Mesothelial cell of epicardium (in vitro differentiated cells): Measurements from ENCODE around the gene PDE4A. TPM values are rescaled to one million over a fixed set of nuclear protein-coding genes. Genes with fewer than 3 reads are reported as not detected.

Experiments
- DNase-seq, 2 experiments: peaks; one replicate each; pipeline ENCODE4 v3.0.0; 2021; ENCODE audit warnings: low spot score in 2 of 2; ENCODE audit not compliant: unreplicated experiment in 2 of 2
- H3K27ac Mint-ChIP-seq: 2 replicates; pipeline ENCODE4 v1.8.0; 2021; ENCODE audit warnings: mixed read lengths
- H3K27me3 Mint-ChIP-seq: 2 replicates; pipeline ENCODE4 v1.8.0; 2021; ENCODE audit warnings: low read depth, mixed read lengths
- H3K36me3 Mint-ChIP-seq: 2 replicates; pipeline ENCODE4 v1.8.0; 2021; ENCODE audit warnings: mixed read lengths
- H3K4me1 Mint-ChIP-seq: 2 replicates; pipeline ENCODE4 v1.8.0; 2021; ENCODE audit warnings: mixed read lengths
- H3K4me3 Mint-ChIP-seq: 2 replicates; pipeline ENCODE4 v1.8.0; 2021; ENCODE audit warnings: mild to moderate bottlenecking, moderate library complexity, mixed read lengths
- H3K9me3 Mint-ChIP-seq: 2 replicates; pipeline ENCODE4 v1.8.0; 2021; ENCODE audit warnings: mixed read lengths
- total RNA-seq: library from RNA; stranded (reverse); gene quantifications from 3 replicates; pipeline ENCODE4 v1.2.1, GENCODE V29; 2021
- TF ChIP-seq, protein P1 (sequence below): fragments of 200-600 bp; sonication (generic); IDR thresholded peaks from one replicate; pipeline ENCODE4 v1.5.0; 2021; ENCODE audit warnings: antibody characterized with exemption; ENCODE audit not compliant: unreplicated experiment

The PDE4A gene
- total RNA-seq, 1 donor from 2014 or later, result 3.1 TPM

DNA sequence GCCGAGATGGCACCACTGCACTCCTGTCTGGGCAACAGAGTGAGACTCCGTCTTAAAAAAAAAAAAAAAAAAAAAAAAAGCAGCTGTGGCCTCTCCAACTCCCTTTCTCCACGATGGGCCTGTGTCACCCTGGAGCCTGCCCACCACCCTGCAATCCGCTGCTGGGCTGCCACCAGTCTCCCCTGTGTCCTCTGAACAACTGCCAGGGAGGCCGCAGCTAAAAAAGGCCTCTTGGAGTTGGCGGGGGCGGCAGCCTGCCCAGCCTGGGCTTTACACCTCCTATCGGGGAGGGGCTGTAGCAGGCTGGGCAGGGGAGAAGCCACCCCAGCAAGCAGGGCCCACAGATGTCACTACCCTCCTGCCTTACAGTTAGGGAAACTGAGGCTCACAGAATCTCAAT lies 20.5 kb upstream of the PDE4A start:
- Mint-ChIP-seq H3K27ac (no peak overlapping the region), H3K9me3 (no peaks in the 10 kb centered on the region), H3K4me3 (no peak overlapping the region), H3K27me3 (peaks cover 8% of the 10 kb centered on the region), H3K4me1 (peaks cover 13% of the 10 kb centered on the region), H3K36me3 (peaks cover 10% of the 10 kb centered on the region)
- TF ChIP-seq, protein P1, sequence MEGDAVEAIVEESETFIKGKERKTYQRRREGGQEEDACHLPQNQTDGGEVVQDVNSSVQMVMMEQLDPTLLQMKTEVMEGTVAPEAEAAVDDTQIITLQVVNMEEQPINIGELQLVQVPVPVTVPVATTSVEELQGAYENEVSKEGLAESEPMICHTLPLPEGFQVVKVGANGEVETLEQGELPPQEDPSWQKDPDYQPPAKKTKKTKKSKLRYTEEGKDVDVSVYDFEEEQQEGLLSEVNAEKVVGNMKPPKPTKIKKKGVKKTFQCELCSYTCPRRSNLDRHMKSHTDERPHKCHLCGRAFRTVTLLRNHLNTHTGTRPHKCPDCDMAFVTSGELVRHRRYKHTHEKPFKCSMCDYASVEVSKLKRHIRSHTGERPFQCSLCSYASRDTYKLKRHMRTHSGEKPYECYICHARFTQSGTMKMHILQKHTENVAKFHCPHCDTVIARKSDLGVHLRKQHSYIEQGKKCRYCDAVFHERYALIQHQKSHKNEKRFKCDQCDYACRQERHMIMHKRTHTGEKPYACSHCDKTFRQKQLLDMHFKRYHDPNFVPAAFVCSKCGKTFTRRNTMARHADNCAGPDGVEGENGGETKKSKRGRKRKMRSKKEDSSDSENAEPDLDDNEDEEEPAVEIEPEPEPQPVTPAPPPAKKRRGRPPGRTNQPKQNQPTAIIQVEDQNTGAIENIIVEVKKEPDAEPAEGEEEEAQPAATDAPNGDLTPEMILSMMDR, result no peak
- DNase-seq, result no peak

DNA sequence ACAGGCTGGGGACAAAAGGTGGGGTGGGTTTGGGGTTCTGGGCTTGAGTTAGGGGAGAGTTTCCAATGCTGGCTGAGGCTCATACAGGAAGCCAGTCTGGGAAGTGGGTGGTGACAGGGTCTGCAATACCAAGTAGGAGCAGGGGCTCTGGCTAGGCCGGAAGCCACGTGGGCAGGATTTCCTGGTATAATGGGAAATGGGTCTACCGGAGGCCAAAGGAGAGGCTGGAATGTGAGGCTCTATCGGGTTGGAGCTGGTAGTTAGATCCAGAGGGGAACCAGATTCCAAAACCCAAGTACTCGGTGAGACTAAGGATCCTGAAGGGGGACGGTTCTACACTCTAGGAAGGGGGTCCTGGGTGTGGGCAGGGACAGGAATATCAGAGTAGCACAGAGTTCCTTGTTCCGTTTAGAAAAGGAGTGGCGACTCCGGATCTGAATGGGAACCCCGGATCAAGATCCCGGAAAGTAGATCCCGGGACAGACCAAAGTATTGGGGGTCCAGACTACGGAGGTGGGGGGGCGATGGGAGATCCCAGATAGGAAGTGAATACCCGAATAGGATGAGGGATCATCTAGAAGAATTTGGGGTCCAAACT lies 17.8 kb upstream of the PDE4A start:
- H3K36me3 Mint-ChIP-seq, result peaks cover 5% of the 10 kb centered on the region
- peaks cover 32% of the 10 kb centered on the region for H3K27me3 Mint-ChIP-seq
- peaks cover 17% of the 10 kb centered on the region for H3K4me1 Mint-ChIP-seq
- TF ChIP-seq, protein P1, result no peak
- no peak for DNase-seq
- peak overlapping the region; percentile 95 for H3K27ac Mint-ChIP-seq
- H3K9me3 Mint-ChIP-seq, result no peaks in the 10 kb centered on the region
- peak overlapping the region; percentile 95 for H3K4me3 Mint-ChIP-seq

DNA sequence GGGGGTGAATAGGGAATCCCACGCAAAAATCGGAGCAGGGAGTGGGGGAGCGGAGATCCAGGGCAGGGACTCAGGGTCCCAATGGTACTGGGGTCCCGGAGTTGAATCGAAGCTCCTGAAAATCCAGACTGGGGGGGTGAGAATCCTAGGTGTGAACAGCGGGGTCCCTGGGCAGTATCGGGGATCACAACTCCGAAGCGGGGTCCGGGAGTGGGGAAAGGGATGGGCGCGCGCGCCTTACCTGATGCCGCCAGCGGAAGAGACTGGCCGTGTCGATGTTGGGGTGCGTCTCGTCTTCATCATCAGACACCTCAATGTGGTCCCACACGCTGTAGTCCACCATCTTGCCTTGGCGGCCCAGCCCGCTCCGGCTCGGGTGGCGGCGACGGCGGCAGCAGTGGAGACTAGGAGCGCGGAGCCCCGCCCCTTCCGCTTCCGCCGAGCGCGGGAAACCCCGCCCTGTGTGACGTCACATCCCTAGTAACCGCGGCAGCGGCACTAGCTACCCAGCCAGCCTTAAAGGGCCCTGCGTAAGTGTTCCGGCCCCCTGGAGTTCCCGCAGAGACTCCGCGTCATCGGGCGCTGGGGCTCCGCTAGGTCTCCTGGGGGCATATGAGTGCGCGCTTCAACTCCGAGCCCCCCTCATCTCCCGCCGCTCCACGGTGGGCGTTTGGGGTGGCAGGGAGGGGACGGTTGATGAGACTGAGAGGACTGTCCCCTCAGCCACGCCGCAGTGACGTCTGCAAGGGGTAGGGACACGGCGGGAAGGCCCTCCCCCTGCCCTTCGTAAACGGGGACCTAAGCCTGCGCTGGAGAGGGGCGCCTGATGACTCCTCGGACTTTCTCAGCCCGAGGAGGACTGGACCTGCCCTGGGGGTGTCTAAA lies 17.0 kb upstream of the PDE4A start, which contains the start of gene CDC37:
CDC37 (minus strand) TSS at position 406 of the 885 bp plus-strand sequence; CDS start at position 343, 63 bp downstream.
- H3K27me3 Mint-ChIP-seq, result peaks cover 41% of the 10 kb centered on the region
- peaks cover 17% of the 10 kb centered on the region for H3K4me1 Mint-ChIP-seq
- H3K36me3 Mint-ChIP-seq, result no peaks in the 10 kb centered on the region

DNA sequence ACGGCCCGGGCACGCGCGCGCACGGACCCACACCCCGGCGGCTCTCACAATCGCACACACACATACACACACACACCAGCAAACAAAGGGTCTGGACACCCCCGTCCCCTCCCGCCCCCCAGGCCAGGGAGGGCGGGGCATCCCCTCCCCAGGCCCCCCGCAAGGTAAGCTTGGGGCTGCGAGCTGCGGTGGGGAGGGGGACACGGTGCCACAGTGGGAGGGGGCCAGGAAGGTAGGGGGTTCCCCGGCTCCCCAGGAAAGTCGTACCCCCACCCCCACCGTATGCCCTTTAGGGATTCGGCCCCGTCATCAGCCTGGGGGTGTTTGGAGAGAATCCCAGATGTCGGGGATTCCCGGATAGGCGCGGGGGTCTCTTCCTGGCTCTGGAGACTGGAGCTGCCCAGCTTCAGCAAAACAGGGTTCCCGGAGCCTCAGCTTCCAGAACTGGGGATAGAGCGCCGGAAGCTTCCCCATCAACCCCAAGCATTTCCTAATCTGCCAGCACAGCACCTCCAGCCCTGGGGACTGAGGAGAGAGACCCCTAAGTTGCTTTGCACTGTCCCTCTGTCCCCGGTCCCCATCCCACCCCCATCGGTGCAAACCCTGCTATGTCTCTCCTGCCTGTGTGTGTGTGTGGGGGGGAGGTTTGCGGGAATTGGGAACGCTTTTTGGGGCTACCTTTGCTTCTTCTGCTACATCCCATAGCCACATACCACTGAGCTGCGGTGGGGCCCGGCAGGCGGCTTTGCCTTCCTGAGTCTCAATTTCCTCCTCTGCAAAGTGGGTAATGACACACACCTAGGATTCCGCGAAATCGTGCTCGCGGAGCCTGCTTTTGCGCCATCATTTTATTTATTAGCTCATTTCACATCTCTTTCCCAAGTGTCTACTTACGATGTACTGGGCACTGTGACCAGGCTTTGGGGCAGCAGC lies 15.2 kb upstream of the PDE4A start:
- H3K27me3 Mint-ChIP-seq, result peaks cover 59% of the 10 kb centered on the region
- peak overlapping the region; percentile 95 for H3K4me3 Mint-ChIP-seq

More for the DNA sequence above, 17.0 kb upstream of the PDE4A start, which contains the start of gene CDC37:
- no peaks in the 10 kb centered on the region for H3K9me3 Mint-ChIP-seq
- peak; percentile 98 to 99 for DNase-seq
- peak within 1 kb of the TSS; percentile 95 for H3K4me3 Mint-ChIP-seq
- peak within 1 kb of the TSS; percentile 97 for H3K27ac Mint-ChIP-seq
- TF ChIP-seq, protein P1, result no peak

More for the DNA sequence above, 15.2 kb upstream of the PDE4A start:
- Mint-ChIP-seq H3K4me1 (peaks cover 17% of the 10 kb centered on the region), H3K36me3 (no peaks in the 10 kb centered on the region), H3K27ac (no peak overlapping the region), H3K9me3 (no peaks in the 10 kb centered on the region)
- TF ChIP-seq, protein P1, result no peak
- DNase-seq, result no peak
